GM19455 (cell line): ENCODE results near the gene RPL21.
"Not testable (repeated sequence)": the region's sequence is repeated elsewhere in the genome, so short reads cannot be mapped to it uniquely, and the experiment has no call there.

Source experiments
- ATAC-seq: cut with Tn5 transposase; IDR thresholded peaks from one replicate; pipeline ENCODE4 v1.9.1; 2021; ENCODE audit not compliant: unreplicated experiment

The RPL21 gene

GRCh38 chr13:27288392-27288791 lies 37.0 kb downstream of the RPL21 start:
- no peak for ATAC-seq

- ATAC-seq, result no peak
These were observed 37.8 kb downstream of the RPL21 start for GRCh38 chr13:27289011-27289665.

GRCh38 chr13:27290715-27291114 lies 39.4 kb downstream of the RPL21 start:
- ATAC-seq, result no peak

GRCh38 chr13:27291967-27292366 lies 40.6 kb downstream of the RPL21 start:
- not testable (repeated sequence) for ATAC-seq

- no peak for ATAC-seq
These were observed 41.8 kb downstream of the RPL21 start for GRCh38 chr13:27293076-27293691.

GRCh38 chr13:27293873-27294515 lies 42.6 kb downstream of the RPL21 start:
- ATAC-seq, result no peak

GRCh38 chr13:27295096-27295495 lies 43.7 kb downstream of the RPL21 start:
- no peak for ATAC-seq

- ATAC-seq, result no peak
These were observed 44.3 kb downstream of the RPL21 start for GRCh38 chr13:27295660-27296059.

- no peak for ATAC-seq
These were observed 45.1 kb downstream of the RPL21 start for GRCh38 chr13:27296496-27296895.

- no peak for ATAC-seq
These were observed 47.5 kb downstream of the RPL21 start for GRCh38 chr13:27298849-27299248.

- not testable (repeated sequence) for ATAC-seq
These were observed 49.0 kb downstream of the RPL21 start for GRCh38 chr13:27300406-27300805.

GRCh38 chr13:27300941-27301586 lies 49.7 kb downstream of the RPL21 start:
- ATAC-seq, result no peak

GRCh38 chr13:27302643-27303262 lies 51.4 kb downstream of the RPL21 start:
- ATAC-seq, result no peak

- no peak for ATAC-seq
These were observed 52.7 kb downstream of the RPL21 start for GRCh38 chr13:27304099-27304498.

- ATAC-seq, result no peak
These were observed 53.3 kb downstream of the RPL21 start for GRCh38 chr13:27304611-27305010.
